ENCODE results near the gene CCDC120.

The CCDC120 gene

DNA sequence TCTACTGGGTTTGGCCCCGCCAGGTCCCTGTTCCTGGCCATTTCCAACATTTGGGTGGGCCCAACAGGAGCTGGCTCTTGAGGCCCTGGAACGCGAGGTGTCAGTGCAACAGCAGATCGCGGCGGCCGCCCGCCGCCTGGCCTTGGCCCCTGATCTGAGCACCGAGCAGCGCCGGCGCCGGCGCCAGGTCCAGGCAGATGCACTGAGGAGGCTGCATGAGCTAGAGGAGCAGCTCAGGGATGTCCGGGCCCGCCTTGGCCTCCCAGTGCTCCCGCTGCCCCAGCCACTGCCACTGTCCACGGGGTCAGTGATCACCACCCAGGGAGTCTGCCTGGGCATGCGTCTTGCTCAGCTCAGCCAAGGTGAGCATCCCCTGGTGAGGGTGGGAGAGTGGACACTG, 5.5 kb downstream of the CCDC120 start:
- DNase-seq, result no peak

DNA sequence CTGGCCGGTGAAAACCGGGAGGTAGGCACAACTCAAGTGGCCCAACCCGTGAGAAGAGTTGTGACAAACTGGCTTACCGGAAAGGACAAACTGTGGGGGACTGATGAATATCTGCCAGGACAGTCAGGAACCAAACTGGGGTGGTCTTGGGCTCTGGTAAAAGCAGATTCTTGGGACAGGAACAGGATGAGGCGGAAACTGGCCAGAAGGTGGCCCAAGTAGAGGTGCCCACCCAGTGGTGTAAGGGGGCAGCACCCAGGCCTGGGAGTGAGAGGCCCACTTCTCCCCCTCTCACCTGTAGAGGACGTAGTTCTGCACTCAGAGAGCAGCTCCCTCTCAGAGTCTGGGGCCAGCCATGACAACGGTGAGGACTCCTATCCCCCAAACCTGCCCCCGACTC, 5.9 kb downstream of the CCDC120 start:
- no peak for DNase-seq

DNA sequence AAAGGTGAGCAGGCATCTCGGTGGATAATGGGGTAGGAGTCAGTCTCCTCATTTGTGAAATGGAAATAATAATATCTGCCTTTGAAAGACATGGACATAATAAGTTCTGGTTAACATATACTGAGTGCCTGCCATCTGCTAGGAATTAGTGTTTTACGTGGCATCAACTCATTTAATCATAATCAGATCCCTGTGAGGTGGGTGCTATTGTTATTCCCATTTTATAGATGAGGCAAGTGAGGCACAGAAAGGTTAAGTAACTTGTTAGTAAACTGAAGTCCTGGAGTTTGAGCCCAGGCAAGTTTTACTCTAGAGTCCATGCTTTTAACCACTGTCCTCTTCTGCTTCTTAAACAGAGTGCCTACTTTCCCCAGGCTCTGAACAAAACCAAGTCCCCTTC, 7.5 kb downstream of the CCDC120 start:
- no peak for DNase-seq

DNA sequence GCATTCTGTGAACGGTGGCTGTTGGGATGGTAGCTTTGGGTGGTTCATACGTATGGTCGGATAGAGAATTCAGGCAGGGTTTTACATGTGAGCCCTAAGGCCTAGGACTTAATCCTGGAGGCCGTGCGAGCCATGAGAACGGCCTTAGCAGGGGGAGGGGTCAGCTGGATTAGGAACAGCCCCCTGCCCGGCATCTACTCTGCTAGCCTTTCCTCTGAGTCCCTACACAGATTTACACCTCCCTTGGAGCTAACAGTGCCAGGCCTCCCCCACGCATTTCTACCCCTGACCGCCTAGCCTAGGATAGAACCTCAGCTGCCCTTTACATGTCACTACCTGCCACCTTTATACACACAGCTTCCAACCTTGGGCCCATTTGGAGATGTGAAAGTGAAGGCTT, 7.9 kb downstream of the CCDC120 start:
- DNase-seq, result no peak

DNA sequence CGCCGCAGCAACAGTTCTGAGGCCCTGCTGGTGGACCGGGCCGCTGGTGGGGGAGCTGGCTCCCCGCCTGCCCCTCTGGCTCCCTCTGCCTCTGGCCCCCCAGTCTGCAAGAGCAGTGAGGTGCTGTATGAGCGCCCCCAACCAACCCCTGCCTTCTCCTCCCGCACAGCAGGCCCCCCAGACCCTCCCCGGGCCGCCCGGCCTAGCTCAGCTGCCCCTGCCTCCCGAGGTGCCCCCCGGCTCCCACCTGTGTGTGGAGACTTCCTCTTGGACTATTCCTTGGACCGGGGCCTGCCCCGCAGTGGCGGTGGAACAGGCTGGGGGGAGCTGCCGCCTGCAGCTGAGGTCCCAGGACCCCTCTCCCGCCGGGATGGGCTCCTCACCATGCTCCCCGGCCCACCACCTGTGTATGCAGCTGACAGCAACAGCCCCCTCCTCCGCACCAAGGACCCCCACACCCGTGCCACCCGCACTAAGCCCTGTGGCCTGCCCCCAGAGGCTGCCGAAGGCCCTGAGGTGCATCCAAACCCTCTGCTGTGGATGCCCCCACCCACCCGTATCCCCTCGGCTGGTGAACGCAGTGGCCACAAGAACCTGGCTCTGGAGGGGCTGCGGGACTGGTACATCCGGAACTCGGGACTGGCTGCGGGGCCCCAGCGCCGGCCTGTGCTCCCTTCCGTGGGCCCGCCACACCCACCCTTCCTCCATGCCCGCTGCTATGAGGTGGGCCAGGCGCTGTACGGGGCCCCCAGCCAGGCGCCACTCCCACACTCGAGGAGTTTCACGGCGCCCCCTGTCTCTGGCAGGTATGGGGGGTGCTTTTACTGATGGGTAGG, 8.7 kb downstream of the CCDC120 start:
- no peak for DNase-seq

DNA sequence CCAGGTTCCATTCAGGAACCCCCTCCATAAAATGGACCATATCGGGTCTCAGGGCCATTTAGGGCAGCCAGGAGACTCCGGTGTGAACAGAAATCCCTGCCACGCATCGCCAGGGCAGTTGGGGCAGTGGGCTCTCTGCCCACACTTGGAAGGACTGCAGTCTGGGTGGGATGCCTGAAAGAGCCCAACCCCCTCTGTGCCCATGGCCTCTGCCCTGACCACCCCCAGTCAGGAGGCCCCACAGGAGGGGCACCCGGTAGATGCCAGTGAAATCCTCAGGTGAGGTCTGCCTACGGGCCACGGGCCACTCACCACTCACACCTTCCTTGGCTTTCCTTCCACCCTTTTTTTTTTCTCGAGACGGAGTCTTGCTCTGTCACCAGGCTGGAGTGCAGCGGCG, 10.2 kb downstream of the CCDC120 start:
- no peak for DNase-seq

DNA sequence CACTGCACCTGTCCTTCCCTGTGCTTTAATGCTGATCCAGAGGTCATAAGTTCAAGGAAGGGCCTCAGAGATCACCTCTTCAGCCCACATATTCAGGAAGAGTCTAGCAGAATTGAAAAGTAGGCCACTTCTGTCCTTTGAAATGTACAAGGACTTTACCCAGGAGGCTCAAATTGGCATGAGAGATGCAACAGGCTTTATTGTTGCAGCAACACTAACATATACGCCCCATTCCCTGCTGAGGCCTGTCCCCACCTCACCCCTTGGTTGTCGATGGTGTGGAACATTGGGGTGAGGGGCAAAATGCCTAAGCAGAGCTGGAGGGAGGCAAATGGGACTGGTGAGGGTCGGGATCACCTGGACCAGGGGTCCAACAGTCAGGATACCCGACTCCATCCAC, 12.2 kb downstream of the CCDC120 start:
- DNase-seq, result no peak

DNA sequence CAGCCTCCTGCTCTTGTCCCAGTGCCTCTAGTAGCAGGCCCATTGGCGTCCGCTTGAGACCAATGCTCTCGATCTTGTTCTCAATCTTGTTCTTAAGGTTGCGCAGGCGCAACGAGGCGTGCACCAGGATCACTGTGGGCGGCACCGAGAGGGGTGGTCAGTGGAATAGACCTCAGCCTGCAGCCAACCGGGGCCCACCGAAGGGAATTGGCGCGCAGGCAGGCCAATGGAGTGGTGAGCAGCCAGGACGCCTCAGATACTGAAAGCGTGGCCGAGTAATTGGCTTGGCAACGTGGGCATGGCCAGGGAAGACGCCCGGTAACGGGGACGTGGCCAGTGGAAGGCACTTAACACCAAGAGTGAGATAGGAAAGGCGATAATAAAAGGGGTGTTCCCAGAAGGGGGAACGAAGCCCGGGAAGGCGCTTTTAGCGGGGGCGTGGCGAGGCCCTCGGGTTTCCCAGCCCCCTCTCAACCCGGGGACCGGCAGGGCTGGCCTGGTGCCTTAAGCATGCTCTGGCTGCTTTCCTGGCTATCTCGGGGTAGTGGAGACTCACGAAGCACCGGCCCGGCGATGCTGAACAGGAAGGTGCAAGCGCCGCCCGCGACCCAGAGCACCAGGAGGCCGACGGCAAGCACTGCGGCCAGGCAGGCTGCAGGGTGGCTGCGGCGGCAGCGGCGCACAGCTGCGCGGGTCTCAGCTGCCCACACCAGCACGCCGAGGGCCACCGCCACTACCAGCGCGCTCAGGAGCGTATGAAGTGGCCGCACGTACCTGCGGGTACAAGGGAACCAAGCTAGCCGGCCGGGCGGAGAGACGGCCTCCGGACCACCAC, 13.3 kb downstream of the CCDC120 start:
- DNase-seq, result no peak

DNA sequence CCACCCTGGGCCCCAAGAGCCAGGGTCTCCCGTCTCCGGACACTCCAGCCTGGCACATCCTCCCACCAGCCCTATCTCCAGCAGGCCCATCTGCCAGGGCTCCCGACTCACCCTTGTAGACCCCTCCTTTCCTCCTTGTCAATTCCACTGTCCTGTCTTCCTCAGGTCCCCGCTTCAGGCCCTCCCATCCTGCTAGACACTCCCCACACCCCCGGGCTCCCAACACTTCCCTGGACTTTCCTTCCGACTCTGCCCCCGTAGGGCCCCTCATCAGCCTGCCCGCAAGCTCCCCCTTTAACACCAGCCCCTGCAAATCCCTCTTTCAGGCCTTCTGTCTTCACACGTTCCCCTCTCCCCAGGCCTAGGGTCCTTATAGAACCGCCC, 13.9 kb downstream of the CCDC120 start:
- no peak for DNase-seq

DNA sequence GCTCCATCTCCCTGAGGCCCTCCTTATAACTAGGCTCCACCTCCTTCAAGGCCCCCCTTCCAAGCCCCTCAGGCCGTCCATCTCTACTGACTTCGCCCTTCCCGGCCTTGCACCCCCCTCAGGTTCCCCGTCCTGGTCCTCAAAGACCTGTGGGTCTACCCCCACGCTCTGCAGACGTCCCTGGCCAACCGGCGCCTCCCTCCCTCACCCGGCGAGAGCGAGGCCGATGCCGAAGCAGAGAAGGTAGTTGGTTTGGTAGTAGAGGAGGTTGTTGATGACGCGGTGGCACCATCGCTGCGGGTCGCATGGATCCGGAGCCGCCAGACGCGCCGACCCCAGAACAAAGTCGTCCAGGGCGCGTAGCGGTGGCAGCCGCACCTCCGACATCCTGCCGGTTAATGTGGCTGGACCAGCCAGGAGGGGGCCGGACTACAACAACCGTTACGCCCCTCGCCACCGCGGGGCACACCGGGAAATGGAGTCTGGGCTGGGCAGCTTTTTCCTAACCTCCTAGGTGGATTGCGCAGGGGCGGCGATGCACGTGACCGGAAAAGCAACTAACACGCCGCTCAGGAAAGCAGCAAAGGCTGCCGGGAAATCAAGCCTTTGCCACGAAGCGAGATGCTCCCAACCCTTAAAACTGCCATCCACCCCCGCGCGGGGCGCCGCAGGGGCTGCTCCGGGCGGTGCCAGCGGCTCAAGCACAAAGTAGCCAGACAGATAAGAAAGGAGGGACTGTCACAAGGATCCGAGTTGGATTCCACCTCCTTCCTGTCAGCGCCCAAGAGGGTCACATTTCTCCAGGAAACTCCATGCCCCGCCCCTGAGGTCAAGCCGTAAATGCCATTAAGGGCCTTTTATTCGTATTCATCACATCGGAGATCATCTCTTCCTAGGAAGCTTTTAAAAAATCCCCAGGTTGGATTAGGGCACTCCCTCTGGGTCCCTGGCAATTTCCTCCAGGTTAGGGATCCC, 15.1 kb downstream of the CCDC120 start, which contains the start of gene PRAF2:
Gene PRAF2, minus strand, starts transcription at position 402 of the 975 bp plus-strand sequence. Its CDS starts 15 bp downstream, at position 387.
- DNase-seq, result peak; percentile 94

DNA sequence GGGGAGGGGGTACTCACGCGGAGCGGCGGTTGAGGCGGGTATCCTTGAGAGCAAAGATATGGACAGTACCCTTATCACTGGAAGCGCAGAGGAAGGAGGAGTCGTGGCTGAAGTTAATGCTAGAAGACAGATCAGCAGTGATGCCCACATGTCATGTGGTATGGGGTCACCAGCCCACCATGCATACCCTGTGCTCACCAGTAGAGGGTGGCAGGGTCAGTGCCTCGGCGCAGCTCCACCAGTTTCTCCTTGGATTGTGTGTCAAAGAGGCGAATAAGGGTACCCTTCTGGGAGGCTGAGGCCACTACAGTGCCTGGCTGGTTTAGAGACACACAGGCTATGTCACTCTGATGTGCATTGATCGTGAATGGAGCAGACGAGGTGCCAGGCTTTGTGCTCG, 16.5 kb downstream of the CCDC120 start:
- DNase-seq, result no peak

DNA sequence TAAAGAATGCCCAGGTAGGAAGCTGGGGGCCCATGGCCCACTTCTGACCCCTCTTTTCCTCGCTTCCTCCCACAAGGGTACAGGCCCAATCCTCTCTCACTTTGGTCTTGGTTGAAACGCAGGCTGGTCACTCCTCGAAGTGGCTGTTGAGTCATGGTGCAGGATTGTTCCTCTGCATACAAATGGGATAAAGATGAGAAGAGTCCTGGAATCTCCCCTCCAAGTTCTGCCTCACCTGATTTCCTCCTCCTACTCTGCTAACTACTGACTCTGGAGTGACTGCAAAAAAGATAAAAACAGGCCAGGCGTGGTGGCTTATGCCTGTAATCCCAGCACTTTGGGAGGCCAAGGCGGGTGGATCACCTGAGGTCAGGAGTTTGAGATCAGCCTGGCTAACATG, 19.1 kb downstream of the CCDC120 start:
- DNase-seq, result no peak

DNA sequence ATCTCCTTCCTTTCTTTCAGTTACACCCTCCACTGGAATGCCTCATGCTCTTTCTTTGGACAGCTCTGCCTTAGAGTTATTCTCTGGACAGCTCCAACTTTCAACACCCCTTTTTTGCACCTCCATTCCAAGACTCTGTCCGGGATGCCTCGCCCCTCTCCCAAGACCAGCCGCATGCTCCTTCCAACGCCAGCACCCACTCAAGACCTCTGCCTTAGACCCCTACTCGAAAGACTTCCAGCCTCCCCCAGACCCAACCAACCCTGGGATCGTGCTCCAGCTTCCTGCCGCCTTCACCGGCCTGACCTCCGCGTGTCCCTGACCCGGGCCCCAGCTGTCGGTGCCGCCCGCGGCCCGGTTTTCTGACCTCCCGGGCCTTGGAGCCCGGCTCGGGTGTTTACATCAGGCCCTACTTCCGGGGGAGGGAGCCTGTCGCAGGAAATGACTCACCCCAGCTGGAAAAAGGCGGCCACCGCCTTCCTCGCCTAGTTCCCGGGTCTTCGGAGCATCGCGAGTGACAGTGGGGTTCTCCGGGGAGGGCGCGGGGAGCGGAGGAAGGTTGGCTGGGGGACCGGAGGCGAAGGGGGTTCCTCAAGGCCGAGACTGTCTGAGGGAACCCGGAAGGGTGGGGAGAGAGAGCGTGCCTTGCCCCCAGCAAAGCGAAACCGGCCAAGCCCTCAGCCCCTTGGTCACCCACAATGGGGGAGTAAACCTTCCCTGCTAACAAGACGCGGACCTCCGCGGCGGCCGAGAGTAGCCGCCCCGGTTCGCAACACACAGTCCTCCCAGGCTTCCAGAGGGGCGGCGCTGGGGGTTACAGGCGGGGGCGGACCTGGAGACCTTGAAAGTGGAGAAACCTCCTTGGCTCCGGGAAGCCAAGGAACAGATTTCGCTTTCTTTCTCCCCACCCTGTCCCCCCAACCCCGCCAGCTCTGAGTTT, 21.0 kb downstream of the CCDC120 start, which contains the start of gene WDR45:
Gene WDR45, minus strand, starts transcription at position 399 of the 940 bp plus-strand sequence. CDS start 1,792 bp downstream, outside the sequence.
- peak; percentile 69 for DNase-seq

DNA sequence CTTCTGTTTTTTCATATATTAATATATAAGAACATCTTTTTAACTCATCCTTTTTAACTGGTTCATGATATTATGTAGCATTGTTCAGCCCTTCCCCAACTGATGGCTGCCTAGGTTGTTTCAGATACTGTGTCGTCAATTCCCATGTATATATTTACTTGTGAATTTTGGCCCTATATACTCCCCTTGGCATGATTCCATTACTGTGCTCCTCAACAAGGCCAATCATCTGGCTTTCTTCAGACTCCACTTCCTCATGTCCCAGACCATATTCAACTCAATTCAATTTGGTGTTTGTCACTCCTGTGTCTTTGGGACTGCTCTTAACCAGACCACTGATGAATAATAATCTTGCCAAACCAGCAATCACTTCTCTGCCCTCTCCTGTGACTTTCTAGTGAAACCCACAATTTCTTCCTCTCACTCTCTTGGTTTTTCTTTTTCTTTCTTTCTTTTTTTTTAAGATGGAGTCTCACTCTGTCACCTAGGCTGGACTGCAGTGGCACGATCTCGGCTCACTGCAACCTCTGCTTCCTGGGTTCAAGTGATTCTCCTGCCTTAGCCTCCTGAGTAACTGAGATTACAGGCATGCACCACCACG, 23.6 kb downstream of the CCDC120 start:
- DNase-seq, result no peak

DNA sequence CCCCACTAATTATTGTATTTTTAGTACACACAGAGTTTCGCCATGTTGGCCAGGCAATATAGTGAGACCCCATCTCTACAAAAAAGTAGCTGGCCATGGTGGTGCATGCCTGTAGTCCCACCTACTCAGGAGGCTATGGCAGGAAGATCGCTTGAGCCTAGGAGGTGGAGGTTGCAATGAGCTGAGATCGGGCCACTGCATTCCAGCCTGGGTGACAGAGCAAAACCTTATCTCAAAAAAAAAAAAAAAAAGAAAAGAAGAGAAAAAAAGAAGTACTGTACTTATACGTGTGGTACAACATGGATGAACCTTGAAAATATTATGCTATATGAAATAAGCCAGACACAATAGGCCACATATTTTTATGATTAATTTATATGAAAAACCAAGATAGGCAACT, 30.8 kb downstream of the CCDC120 start:
- no peak for DNase-seq

DNA sequence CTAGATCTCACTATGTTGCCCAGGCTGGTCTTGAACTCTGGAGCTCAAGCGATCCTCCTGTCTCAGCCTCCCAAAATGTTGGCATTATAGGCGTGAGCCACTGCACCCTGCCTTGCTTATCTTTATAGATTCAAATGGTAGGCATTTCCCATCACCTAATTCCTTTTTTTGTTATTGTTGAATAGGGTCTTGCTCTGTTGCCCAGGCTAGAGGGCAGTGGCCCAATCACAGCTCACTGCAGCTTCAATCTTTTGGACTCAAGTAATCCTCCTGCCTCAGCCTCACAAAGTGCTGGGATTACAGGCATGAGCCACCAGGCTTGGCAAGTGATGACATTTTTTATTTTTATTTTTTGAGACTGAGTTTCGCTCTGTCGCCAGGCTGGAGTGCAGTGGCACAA, 37.6 kb downstream of the CCDC120 start:
- DNase-seq, result no peak

DNA sequence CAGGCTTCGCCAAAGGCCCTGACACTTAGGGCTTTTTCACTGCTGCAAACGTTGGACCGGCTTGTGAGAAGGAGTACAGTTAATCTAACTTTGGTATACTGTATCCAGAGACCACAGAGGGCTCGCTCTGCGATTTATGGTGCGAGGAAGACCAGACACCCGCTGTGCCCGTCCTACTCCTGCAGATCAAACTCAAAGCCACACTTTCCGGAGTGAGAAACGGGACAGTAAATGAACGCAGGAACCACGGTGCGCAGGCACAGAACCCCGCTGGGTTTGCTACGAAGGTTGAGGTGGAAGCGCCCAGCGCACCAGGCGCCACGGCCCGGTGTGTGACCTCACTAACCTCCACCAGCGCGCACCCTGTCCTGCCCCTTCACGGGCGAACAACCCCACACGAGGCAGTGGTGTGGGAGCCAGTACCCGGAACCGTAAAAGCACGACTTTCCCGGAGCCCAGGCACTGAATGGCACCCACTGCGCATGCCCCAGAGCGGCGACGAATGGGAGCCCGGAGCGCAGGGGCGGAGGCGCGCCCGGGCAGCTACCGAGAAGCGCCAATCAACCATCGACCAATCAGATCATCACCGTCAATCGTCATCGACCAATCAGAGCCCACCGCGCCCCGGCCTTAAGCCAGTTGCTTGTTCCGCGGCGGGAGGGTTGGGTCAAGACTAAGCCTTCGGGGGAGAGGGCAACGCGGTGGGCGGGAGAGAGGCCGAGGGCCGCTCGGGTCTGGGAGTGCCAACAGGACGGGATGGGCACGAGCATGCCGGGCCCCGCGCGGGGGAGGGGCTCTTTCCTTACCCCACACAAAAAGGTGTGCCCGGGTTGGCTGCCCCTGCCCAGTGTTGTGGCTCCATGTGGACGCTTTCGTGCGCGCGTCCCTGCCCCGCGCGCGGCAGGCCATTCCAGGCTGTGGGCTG, 42.2 kb downstream of the CCDC120 start:
- DNase-seq, result peak; percentile 95

DNA sequence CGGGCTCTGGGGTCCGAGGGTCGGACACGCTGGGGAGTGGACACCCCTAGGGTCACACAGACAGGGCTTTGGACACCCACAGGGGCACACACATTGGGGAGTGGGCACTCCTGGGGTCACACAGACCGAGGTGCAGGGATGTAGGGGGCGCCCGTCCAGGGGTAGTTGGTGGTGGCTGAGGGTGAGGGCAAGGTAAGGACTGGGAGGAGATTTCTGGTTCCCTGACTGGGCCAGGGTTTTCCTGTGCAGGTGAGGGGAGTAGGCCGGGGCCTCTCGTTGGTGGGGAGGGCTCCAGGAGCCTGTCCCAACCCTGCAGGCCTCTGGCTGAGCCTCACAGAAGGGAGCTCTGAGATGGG, 42.8 kb downstream of the CCDC120 start:
- no peak for DNase-seq

DNA sequence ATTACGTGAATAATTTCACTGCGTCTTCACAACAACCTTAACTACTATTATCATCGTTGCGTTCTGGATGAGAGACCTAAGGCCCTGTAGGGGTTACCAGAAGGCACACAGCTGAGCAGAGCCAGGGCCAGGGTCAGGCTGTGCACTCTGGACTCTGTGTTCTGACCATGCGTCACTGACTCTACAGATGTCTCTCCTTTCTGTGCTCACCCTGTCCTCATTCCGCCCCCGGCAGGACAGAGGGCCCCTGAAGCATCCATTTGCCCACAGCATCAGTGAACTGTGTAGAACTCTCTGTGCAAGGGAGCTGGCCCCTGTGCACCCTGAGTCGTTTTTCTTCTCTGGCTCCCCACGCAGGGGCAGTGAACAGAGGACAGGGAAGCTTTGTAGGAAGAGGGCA, 43.4 kb downstream of the CCDC120 start:
- no peak for DNase-seq

DNA sequence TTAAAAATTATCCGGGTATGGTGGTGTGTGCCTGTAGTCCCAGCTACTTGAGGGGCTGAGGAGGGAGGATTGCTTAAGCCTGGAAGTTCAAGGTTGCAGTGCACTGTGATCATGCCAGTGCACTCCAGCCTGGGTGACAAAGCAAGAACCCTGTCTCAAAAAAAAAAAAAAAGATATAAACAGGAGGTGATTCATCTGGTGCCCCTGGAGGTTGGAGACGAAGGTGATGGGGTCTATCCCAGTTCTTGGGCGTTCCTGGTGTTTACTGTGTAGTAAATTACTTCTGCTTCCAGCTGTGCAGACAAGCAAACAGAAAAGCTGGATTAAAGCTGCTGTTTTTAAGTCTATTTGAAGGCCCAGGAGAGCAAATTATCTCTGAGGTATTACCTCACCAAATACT, 44.8 kb downstream of the CCDC120 start:
- DNase-seq, result peak; percentile 73
